Endothelial cell of umbilical vein (primary cell): ENCODE results near the gene WNT9B. TPM values are rescaled to one million over a fixed set of nuclear protein-coding genes. Genes with fewer than 3 reads are reported as not detected.

Source experiments
- BruUV-seq: library from RNA; stranded (reverse); fragments of 400-500 nt; replicated peaks from 2 replicates; lab custom pipeline; 2021; lab: Mats Ljungman, UMichigan
- CTCF ChIA-PET: fragments of 300-600, 350-600 bp; sonication (Branson Sonifier 250); formaldehyde crosslinking; loops from one replicate; lab custom pipeline; 2021; ENCODE audit warnings: antibody characterized with exemption, inconsistent platforms; lab: Charles Lee
- POLR2A ChIA-PET: fragments of 300-600, 350-600 bp; sonication (Branson Sonifier 250); formaldehyde crosslinking; loops from one replicate; lab custom pipeline; 2021; ENCODE audit warnings: antibody characterized with exemption, inconsistent platforms; lab: Charles Lee
- DNase-seq: peaks from one replicate; pipeline ENCODE4 v3.0.0-alpha.2; 2011; ENCODE audit warnings: low read depth, low spot score
- FAIRE-seq: peaks from 2 replicates; lab custom pipeline; 2011; peaks lifted over from hg19 to GRCh38; lab: Jason Lieb, UNC
- H2AFZ ChIP-seq: 2 replicates; pipeline ENCODE4 v1.6.0; 2012; ENCODE audit warnings: low read depth, low read length, control low read depth, inconsistent platforms
- H3K27ac ChIP-seq: 2 replicates; pipeline ENCODE4 v1.5.1; 2011; ENCODE audit warnings: low read depth, mild to moderate bottlenecking, control low read depth, low read length, moderate library complexity; ENCODE audit not compliant: insufficient read depth
- H3K27me3 ChIP-seq, 2 experiments: 2 replicates each; pipeline versions ENCODE4 v1.6.0 to v1.6.1; 2011; ENCODE audit warnings: low read length in 2 of 2, mixed read lengths in 1 of 2; ENCODE audit not compliant: control insufficient read depth in 2 of 2, insufficient read depth in 2 of 2
- H3K36me3 ChIP-seq, 2 experiments: 2 replicates in 1 of 2; 3 replicates in 1 of 2; pipeline ENCODE4 v1.5.1; 2011; ENCODE audit warnings: low read length in 2 of 2, mild to moderate bottlenecking in 1 of 2, moderate library complexity in 1 of 2; ENCODE audit not compliant: control insufficient read depth in 2 of 2, insufficient read depth in 2 of 2; ENCODE audit errors: extremely low read depth in 1 of 2
- H3K4me1 ChIP-seq: 3 replicates; pipeline ENCODE4 v1.5.1; 2011; ENCODE audit warnings: mild to moderate bottlenecking, low read length; ENCODE audit not compliant: control insufficient read depth, insufficient read depth; ENCODE audit errors: extremely low read depth
- H3K4me2 ChIP-seq: 2 replicates; pipeline ENCODE4 v1.6.1; 2011; ENCODE audit warnings: low read length, control low read depth, mixed read lengths; ENCODE audit not compliant: insufficient read depth
- H3K4me3 ChIP-seq, 3 experiments: fragments of 200-600 bp in 1 of 3; sonication (generic), shearing (Covaris generic) in 1 of 3; replicated peaks in 1 of 3; 2 replicates each; pipeline ENCODE4 v1.5.1; 2011 to 2016; ENCODE audit warnings: control low read depth in 3 of 3, low read length in 3 of 3, mild to moderate bottlenecking in 2 of 3, inconsistent platforms in 1 of 3, low read depth in 1 of 3, moderate library complexity in 1 of 3; ENCODE audit not compliant: insufficient read depth in 1 of 3
- H3K79me2 ChIP-seq: 2 replicates; pipeline ENCODE4 v1.6.0; 2012; ENCODE audit warnings: low read length, inconsistent platforms; ENCODE audit not compliant: control insufficient read depth, insufficient read depth
- H3K9ac ChIP-seq: replicated peaks from 2 replicates; pipeline ENCODE3; 2011; ENCODE audit warnings: low read length, control low read depth; ENCODE audit not compliant: insufficient read depth; ENCODE audit errors: extremely low read depth
- H3K9me1 ChIP-seq: replicated peaks from 3 replicates; pipeline ENCODE4 v1.6.0; 2011; ENCODE audit warnings: mild to moderate bottlenecking, low read length; ENCODE audit not compliant: control insufficient read depth, insufficient read depth; ENCODE audit errors: extremely low read depth
- H3K9me3 ChIP-seq: replicated peaks from 2 replicates; pipeline ENCODE4 v1.5.1; 2012; ENCODE audit warnings: low read length, inconsistent platforms; ENCODE audit not compliant: control insufficient read depth, insufficient read depth
- H4K20me1 ChIP-seq: replicated peaks from 2 replicates; pipeline ENCODE3; 2011; ENCODE audit warnings: mild to moderate bottlenecking, low read length; ENCODE audit not compliant: control insufficient read depth, insufficient read depth; ENCODE audit errors: extremely low read depth
- CTCF ChIP-seq, 2 donors: IDR thresholded peaks; 1 replicate in 1 of 2; 2 replicates in 1 of 2; pipeline ENCODE4 v1.5.1; 2011; ENCODE audit warnings: low read length in 2 of 2, mild to moderate bottlenecking in 2 of 2, moderate library complexity in 2 of 2, control low read depth in 1 of 2, inconsistent platforms in 1 of 2, low read depth in 1 of 2; ENCODE audit not compliant: insufficient read depth in 1 of 2; ENCODE audit errors: extremely low read depth in 1 of 2
- EZH2 ChIP-seq: IDR thresholded peaks from 2 replicates; pipeline ENCODE4 v1.6.1; 2012; ENCODE audit warnings: borderline replicate concordance, low read depth, mild to moderate bottlenecking, moderate library complexity, low read length, inconsistent platforms; ENCODE audit not compliant: severe bottlenecking
- FOS ChIP-seq: IDR thresholded peaks from 2 replicates; pipeline ENCODE4 v1.6.1; 2011; ENCODE audit warnings: mild to moderate bottlenecking, low read length, moderate library complexity, borderline replicate concordance; ENCODE audit not compliant: insufficient read depth
- GATA2 ChIP-seq: IDR thresholded peaks from 2 replicates; pipeline ENCODE4 v1.7.0; 2011; ENCODE audit warnings: low read depth, mild to moderate bottlenecking, moderate library complexity, mixed read lengths, low read length; ENCODE audit not compliant: insufficient read length, insufficient read depth
- JUN ChIP-seq: IDR thresholded peaks from 2 replicates; pipeline ENCODE4 v1.6.1; 2011; ENCODE audit warnings: borderline replicate concordance, low read depth; ENCODE audit not compliant: insufficient read length, insufficient read depth
- MAX ChIP-seq: IDR thresholded peaks from 2 replicates; pipeline ENCODE4 v1.6.1; 2011; ENCODE audit not compliant: insufficient read depth, insufficient read length
- MYC ChIP-seq: IDR thresholded peaks from one replicate; pipeline ENCODE4 v1.6.1; 2011; ENCODE audit warnings: mild to moderate bottlenecking, low read depth, low read length
- POLR2A ChIP-seq: IDR thresholded peaks from 2 replicates; pipeline ENCODE4 v1.6.1; 2012; ENCODE audit warnings: low read depth, mild to moderate bottlenecking, control low read depth, low read length
- POLR2AphosphoS5 ChIP-seq: IDR thresholded peaks from 2 replicates; pipeline ENCODE4 v1.6.1; 2012; ENCODE audit warnings: low read depth, mild to moderate bottlenecking, control low read depth, low read length, moderate library complexity; ENCODE audit not compliant: insufficient read depth
- dilution Hi-C: fragments of 300-500 bp; cut with MboI; formaldehyde crosslinking; loops from one replicate; pipeline ENCODE4 v1.15.0; 2019; ENCODE audit warnings: low sequenced_read_pairs; ENCODE audit not compliant: extremely low pct_ligation_motif_present
- intact Hi-C: fragments of 100-400 bp; cut with micrococcal nuclease; formaldehyde crosslinking; loops from one replicate; pipeline ENCODE4 v1.10.0; 2022
- polyA plus RNA-seq, 4 experiments: library from polyadenylated mRNA; depleted of rRNA in 3 of 4; stranded (reverse) in 3 of 4; unstranded in 1 of 4; fragments of >200 nt; gene quantifications; 2 replicates each; pipeline versions ENCODE4 v1.2.1 to v1.2.3, GENCODE V29; 2011 to 2012; ENCODE audit warnings: missing spikeins in 1 of 4
- total RNA-seq: library from RNA; stranded (reverse); gene quantifications from 2 replicates; pipeline ENCODE4 v1.2.3, GENCODE V29; 2021

The WNT9B gene
- total and polyA plus RNA-seq, 2 donors (not counting 3 experiments of a cell fraction or from before 2014, with no cell fraction given), result not detected

- FAIRE-seq, result no peak
- Histone ChIP-seq H3K9me1 (no peaks in the 10 kb centered on the region), H3K9ac (no peak overlapping the region), H3K27ac (no peak overlapping the region), H3K27me3 (no peaks in the 10 kb centered on the region), H3K79me2 (no peaks in the 10 kb centered on the region), H4K20me1 (no peaks in the 10 kb centered on the region), H3K36me3 (no peaks in the 10 kb centered on the region), H3K4me2 (no peak overlapping the region), H2AFZ (no peak overlapping the region), H3K4me1 (no peaks in the 10 kb centered on the region), H3K4me3 (no peak overlapping the region), H3K9me3 (no peaks in the 10 kb centered on the region)
- POLR2A ChIA-PET, result no interaction called here
- intact Hi-C loops (no loop called here), dilution Hi-C loops (no loop called here)
- CTCF ChIA-PET, result interaction anchor here (1.0 to 2.4 kb wide), 3 partner anchors 35 to 65 kb away, joined by 3 to 12 read pairs (median 3); no protein-coding TSS in a partner anchor
- BruUV-seq, result no TSS peak
- no peak for TF ChIP-seq EZH2
- no peak for TF ChIP-seq MYC
- no peak for TF ChIP-seq GATA2
- TF ChIP-seq FOS, result no peak
- no peak for TF ChIP-seq JUN
- TF ChIP-seq POLR2A, result no peak
- TF ChIP-seq POLR2AphosphoS5, result no peak
- TF ChIP-seq CTCF (IDR thresholded peaks at IDR 0.05; ENCODE audit: extremely low read depth in 1 of 2, insufficient read depth in 1 of 2, low read depth in 1 of 2, low read length in 2 of 2), result no peak
- TF ChIP-seq MAX, result no peak
- no peak for DNase-seq
Measured at GRCh38 chr17:46876926-46877325, 25.5 kb downstream of the WNT9B start.
